DMS79 (cell line): ENCODE measurements around the gene MROH2A.

ENCODE experiments used
- DNase-seq: peaks from one replicate; lab custom pipeline; 2025; lab: John Stamatoyannopoulos, UW

The MROH2A gene

DNA sequence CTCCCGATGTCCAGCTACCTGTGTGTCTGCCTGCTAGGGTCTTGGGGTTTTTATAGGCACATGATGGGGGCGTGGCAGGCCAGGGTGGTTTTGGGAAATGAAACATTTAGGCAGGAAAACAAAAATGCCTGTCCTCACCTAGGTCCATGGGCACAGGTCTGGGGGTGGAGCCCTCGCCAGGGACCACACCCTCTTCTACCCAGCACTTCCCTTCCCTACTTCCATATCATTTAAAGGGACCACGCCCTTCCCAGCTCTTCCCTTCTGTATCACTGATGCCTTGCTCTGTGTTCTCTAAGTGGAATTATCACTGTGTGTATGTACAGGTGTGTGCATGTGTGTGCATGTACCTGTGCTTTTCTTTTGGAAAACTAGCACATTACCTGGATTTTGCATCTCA, 11.7 kb upstream of the MROH2A start:
- no peak for DNase-seq

DNA sequence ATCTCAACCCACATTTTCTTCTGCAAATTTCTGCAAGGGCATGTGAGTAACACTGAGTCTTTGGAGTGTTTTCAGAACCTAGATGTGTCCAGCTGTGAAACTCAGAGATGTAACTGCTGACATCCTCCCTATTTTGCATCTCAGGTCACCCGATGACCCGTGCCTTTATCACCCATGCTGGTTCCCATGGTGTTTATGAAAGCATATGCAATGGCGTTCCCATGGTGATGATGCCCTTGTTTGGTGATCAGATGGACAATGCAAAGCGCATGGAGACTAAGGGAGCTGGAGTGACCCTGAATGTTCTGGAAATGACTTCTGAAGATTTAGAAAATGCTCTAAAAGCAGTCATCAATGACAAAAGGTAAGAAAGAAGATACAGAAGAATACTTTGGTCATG, 10.1 kb upstream of the MROH2A start:
- DNase-seq = no peak

DNA sequence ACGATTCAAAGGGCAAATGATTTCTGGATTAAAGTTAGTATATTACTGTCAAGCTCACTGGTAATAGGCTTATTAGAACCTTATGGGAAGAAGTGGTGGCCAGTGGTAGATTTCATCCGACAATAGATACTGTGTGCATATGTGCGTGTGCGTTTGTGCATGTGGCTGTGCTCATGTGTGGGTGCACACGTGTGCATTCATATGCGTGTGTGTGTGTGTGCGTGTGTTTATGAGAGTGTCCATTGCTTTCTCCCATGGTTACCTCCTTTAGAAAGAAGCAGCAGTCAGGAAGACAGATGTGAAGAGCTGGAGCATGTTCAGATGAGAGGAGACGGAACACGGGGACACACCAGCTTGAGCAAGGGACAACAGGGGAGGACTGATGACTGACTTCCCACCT, 8.9 kb upstream of the MROH2A start:
- DNase-seq = no peak

DNA sequence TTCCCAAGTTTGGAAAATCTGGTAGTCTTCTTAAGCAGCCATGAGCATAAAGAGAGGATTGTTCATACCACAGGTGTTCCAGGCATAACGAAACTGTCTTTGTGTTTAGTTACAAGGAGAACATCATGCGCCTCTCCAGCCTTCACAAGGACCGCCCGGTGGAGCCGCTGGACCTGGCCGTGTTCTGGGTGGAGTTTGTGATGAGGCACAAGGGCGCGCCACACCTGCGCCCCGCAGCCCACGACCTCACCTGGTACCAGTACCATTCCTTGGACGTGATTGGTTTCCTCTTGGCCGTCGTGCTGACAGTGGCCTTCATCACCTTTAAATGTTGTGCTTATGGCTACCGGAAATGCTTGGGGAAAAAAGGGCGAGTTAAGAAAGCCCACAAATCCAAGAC, 6.0 kb upstream of the MROH2A start:
- DNase-seq = no peak

DNA sequence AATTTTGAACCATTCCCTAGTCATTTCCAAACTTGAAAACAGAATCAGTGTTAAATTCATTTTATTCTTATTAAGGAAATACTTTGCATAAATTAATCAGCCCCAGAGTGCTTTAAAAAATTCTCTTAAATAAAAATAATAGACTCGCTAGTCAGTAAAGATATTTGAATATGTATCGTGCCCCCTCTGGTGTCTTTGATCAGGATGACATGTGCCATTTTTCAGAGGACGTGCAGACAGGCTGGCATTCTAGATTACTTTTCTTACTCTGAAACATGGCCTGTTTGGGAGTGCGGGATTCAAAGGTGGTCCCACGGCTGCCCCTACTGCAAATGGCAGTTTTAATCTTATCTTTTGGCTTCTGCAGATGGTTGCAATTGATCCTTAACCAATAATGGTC, 5.5 kb upstream of the MROH2A start:
- no peak for DNase-seq

DNA sequence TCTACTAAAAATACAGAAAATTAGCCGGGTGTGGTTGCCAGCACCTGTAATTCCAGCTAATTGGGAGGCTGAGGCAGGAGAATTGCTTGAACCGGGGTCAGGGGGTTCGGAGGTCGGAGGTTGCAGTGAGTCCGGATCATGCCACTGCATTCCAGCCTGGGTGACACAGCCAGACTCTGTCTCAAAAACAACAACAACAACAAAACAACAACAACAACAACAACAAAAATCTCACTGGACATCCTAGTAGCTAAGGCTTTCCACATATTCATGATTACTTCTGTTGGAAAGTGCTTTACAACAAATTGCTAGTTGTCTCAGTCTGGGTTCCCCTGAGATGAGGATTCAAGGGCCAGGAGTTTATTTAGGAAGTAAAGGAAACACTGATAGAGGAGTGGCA, 4.3 kb upstream of the MROH2A start:
- DNase-seq = no peak

DNA sequence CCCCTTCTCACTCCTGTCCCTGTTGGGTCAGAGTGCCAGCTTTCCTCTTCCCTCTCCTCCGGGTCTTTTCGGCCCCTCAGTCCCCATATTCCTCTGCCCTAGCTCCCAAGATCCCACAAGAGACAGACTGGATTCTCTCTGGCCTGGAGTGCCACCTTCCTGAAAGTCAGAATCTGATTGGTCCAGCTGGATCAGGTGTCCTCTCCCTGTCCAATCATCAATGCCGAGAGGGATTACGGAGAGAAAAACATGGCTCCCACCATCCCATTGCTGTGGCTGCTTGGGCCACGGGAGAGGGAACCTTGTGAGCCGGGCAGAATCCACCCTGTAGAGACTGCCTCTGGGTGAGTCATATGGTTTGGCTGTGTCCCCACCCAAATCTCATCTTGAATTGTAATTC, 2.7 kb upstream of the MROH2A start:
- no peak for DNase-seq

- no peak for DNase-seq
Observed at GRCh38 chr2:233779722-233780121, 1.6 kb downstream of the MROH2A start.

- no peak for DNase-seq
Observed at GRCh38 chr2:233780771-233781170, 2.6 kb downstream of the MROH2A start.

DNA sequence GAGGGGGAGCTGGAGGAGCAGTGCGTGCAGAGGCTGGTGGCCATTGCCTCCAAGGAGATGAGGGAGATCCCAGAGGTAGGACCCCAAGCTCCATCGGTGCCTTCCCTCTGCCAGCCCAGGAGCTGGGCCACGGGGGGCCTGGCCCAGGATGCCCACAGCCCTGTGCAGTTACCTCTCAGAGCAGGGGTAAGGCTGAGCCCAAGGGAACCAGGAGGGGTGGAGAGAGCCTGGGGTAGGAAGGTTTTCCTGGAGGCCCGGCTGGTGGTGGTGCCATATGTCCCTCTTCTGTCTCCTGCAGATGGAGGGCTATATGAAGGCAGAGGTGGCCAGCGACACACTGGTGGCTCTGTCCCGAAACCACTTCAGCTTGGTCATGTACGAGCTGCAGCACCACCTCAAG, 11.4 kb downstream of the MROH2A start:
- DNase-seq = no peak

- DNase-seq = no peak
Observed at GRCh38 chr2:233791151-233791882, 13.2 kb downstream of the MROH2A start.

GRCh38 chr2:233791883-233792329, 13.8 kb downstream of the MROH2A start:
- DNase-seq = no peak

DNA sequence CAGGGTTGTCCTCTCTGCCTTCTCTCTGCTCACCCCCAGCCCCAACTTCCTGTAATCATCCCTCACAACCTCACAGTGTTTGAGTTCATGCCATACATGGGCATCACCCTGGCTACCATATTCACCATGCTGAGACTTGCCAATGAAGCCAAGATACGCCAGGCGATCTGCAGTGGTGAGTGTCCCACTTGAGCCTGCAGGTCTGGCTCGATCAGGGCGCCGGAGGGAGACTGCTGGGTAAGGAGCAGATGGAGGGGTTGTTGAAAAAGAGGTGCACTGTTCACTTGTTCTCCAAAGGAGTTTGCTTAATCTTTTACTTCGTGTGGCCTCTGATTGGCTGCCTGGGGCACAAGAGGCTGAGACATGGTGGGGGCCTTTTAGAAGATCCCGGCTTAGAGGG, 14.6 kb downstream of the MROH2A start:
- no peak for DNase-seq

GRCh38 chr2:233793465-233794127, 15.5 kb downstream of the MROH2A start:
- DNase-seq = peak; percentile 81

DNA sequence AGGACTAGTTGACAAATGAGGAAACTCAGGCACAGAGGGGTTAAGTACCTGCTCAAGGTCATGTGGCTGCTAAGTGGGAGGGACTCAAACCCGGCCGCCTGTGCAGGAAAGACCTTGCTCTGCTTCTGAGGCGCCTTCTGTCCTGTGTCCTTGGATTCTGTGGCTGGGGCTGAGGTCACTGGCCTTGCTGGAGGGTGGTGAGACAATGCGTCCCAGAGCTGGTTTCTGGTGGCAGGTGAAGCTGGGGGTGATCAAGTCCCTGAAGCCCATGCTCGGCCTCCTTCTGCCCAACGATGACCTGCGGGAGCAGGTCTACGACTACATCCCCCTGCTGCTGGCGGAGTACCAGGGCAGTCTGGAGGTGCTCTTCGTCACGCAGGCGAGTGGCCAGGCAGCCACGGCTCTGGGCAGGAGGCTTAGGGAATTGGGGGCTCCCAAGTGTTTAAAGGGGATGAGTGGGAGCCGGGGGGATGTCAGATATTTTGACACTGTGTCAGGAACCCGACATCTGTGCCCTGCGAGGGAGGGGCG, 16.1 kb downstream of the MROH2A start:
- DNase-seq = no peak

DNA sequence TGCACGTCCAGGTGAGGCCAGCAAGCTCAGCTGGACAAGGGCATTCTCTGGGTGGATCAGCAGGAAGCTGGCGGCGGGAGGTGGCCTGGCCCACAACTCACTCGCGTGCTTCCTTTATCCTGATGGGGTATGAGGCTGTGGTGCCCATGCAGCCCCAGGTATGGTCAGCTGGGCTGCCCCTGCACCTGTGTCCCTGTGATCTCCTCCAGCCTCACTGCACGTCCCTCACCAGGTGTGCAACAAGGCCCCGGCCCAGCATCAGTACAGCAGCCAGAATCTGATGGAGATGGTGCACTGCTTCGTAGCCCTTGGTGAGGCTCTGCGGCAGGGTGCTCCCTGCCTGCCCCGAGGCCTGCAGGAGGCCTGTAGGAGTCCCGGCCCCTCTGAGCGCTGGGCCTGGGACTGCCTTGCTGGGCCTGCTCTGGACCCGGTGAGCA, 17.6 kb downstream of the MROH2A start:
- no peak for DNase-seq

DNA sequence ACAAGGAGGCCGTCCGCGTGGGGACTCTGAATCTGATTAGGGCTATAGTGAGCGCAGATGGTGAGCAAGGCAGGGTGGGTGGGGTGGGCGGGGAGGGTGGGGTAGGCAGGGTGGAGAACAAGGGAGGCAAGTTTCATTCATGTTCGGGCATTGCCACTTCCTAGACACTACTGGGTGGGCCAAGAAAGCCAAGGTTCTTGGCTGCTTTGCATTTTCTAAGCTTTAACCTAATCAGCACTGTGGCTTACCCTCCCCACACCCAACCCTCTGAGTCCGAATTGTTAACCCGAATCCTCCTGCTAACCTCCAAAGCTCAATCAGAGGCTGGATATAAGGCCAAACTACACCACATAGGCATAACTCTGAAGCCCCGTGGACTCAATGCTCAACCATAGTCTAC, 18.1 kb downstream of the MROH2A start:
- DNase-seq = no peak

DNA sequence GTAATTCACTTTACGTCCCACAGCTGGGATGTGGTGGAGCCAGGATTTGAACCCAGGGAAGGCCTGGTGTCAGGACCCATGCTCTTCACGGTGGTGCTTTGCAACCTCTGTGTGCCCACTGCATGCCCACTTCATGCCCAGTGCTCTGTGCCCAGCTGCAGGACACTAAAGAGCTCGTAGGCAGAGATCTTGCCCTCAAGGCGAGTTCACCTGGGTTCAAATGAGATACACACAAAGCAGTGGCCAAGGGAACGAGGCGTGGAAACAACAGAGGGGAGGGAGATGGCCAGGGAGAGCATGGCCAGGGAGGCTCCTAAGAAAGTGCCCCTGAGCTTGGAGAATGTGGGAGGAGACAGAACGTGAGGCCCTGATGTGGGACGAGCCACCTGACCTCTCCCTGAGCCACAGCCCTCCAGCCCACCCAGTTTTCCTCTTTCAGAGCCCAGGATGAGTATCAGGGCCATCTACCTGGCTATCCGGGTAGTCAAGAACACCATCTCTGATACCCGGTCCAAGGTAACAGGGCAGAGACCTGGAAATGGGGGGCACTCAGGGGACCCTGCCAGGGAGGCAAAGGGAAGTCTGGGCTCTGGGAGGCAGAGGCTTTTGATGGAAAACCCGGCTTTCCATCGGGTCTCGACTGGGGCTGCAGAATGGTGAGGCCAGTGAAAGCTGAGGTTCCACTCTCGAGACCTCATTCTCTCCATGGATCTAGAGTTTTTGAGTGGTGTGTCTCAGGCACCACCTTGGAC, 20.4 kb downstream of the MROH2A start:
- no peak for DNase-seq

GRCh38 chr2:233799087-233799665, 21.0 kb downstream of the MROH2A start:
- DNase-seq = no peak

GRCh38 chr2:233799716-233800115, 21.6 kb downstream of the MROH2A start:
- no peak for DNase-seq

- DNase-seq = no peak
Observed at GRCh38 chr2:233800208-233800607, 22.1 kb downstream of the MROH2A start.

DNA sequence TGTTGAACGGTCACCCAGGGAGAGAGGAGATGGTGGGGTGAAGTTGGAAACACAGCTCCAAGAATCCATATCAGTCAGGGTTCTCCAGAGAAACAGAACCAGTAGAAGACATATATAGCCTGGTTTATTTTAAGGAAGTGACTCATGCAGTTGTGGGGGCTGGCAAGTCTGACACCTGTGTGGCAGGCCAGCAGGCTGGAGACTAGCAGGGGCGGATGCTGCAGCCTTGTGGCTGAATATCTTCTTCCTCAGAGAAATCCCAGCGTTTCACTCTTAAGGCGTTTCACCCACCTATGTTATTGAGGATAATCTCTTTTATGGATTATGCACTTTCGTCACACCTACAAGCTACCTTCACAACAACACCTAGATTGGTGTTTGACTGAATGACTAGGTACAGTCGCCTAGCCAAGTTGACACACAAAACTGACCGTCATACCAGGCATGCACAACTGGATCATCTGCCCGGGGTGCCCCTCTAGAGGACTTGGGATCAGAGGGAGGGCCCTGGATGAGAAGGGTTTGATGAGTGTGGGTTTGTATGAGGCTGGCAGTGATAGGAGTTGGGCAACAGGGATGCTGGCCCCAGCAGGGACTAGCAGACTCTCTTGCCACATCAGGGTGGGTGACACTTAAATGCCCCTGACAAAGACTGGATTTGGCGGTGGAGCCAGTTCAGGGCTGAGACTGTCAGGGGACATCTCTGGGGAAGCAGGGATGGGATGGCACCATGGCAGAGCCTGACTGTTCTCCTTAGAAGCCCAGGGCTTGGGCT, 23.4 kb downstream of the MROH2A start:
- DNase-seq = no peak
